NCI-H748 (cell line): Measurements from ENCODE around the gene CEP68.

Experiments
- DNase-seq: peaks from one replicate; lab custom pipeline; 2025; ENCODE audit not compliant: unreplicated experiment; lab: John Stamatoyannopoulos, UW

Gene CEP68

DNA sequence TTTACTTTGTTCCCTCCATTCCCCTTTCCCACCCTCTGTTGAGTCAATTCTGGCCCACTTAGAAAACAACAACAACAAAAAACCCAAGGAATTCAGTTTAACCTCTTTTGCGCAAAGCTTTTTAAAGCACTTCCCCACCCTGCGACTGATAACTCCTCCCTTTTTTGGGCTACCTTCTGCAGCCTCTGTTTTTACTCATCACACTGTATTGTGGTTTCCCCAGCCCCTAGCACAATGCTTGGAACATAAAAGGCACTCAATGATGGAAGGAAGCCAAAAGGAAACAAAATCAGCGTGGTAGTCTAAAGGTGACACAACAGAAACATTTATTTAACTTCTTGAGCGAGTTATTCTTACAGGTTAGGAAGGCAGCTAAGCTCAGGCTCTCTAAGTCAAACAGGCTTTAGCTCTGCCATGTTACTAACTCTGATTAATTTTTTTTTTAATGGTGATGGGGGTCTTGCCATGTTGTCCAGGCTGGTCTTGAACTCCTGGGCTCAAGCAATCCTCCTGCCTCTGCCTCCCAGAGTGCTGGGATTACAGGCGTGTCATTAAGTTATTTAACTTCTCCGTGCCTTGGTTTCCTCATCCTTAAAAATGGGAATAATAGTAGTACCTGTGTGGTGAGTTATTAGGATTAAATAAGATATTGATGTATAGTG, 1.3 kb downstream of the CEP68 start:
- DNase-seq = peak; percentile 38

DNA sequence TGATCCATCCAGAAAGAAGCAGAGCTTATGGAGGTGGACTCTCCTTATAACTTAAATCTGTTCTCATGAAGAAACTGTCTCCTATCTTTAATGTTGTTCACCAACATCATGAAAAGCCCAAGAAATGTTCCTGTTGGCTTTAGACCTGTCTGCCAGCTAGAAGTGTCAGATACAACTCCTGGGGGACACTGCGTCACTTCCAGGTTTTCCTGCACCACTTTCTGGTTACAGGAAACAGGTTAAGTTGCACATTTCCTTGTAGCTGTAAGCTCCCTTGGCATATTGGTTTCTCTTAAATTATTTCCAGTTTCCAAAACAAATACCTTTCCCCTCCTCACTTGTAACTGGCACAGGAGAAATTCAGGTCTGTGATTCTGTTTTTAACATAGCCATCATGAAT, 2.9 kb downstream of the CEP68 start:
- DNase-seq = no peak

DNA sequence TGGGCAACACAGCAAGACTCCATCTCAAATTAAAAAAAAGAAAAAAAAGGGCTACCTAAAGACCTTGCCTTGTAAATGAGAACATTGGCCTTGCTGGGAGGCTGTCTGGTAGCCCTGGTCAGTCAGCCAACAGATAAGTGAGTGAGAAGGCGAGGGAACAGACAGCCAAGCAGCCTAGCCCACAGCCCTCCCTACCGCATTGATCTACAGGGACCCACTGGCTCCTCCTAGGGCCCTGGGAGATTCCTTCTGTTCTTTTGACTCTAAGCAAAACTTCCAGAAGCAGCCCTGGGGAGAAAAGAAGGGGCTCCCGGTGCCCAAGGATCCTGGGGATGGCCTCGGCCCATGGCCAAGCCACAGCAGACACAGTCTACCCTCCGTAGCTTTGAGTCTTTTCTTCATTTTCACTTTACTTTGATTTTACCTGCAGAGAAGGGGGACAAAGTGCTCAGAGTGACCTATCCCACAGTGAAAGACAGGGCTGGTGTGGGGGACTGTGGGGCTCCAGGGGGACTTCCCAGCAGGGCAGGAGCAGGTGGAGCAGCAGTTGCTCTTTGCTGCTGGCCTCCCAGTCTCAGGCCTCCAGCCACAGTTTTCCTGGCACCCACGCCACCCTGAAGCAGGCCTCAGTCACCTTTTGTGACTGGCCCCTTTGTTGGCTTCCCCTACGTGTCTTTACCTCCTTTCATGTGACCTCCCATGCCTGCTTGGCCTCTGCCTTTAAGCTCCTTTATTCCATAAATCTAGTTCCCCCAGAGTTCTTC, 5.1 kb downstream of the CEP68 start:
- DNase-seq = no peak

DNA sequence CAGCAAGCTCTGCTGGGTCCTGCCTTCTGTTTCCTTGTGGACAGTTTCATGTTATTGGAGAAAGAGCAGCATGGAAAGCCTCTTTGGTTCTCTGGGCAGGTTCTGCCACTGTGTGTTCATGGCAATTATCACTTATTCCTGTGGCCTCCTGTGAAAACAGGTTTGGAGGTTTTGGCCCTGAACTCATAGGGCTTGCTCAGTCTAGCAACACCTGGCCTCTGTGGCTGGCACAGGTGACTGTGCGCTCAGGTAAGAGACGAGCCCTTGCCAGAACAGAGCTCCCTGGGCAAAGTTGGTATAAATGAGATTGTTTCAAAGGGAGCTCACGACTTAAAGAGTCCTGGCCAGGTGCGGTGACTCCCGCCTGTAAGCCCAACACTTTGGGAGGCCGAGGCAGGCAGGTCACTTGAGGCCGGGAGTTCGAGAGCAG, 5.7 kb downstream of the CEP68 start:
- no peak for DNase-seq

DNA sequence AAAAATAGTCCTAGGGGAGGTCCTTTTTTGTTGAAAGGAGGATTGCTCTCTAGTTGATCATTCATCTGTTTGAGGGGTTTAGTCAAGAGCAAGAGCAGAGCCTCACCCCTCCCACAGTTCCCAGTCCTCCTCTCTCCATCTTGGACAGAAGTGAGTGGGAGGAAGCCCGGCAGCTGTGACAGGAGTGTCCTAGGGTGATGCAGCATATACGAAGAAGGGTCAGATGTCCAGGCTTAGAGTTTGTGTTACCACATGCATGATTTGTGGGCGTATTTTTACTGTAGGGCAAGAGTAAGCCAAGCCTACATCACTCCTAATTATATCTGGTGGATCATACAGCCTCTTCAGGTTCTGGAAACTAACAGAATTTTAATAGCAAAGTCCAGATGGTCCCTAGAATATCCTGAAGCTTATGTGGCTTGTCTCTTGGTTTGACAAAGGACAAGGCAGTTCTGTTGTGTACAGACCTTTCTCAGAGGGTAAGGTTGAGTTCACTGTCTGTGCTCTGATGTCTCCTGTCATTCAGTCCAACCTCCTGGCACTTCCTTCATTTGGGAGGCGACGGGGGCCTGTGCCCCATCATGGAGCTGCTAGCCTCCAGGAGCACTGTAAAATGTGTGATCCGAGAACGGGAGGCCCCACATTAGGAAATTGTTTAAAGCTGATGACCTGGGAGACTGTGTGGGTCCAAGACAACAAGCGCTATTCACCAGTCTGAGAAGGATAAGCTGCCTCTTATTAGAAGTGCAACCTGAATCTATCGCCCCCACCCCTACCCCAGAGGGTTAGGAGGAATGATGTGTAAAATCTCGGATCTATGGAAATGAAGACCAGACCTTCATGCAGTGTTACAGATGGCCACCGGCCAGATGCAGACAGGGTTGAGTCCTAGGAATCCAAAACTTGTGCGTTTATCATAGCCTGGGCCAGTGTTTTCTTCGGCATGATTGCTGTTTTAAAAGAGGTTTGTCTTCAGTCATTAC, 6.9 kb downstream of the CEP68 start:
- DNase-seq = no peak

DNA sequence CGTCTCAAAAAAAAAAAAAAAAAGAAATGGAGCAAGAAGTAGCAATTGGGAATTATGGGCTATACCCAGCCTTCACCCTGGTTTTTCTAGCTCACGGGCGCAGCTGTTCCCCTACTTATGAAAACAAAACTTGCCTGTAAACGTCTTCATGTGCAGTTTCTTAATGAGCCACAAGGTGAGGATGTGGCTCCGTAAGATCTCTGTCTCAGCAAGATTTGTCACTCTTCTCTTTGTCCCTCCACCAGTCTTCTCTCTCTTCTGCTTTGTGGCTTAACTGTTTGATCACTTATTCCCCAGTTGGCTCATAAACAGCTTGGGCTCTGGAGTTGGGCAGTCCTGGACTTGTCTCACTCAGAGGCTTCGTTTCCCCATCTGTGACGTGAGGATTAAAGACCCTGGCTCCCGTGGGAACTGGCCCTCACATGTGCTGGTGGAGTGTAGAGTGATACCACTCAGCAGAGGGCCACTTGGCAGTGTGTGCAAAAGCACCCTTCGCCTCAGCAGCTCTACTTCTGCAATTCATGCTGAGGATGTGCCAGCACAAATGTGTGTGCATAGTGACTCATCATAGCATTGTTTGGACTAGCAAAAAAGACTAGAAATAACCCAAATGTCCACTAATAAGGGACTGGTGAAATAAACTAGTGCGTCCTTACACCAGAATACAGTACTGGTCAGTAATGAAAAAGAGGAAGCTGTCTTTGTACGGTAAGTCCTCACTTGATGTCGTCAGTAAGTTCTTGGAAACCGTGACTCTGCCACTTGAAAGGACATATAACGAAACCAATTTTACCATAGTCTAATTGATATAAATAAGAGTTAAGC, 8.7 kb downstream of the CEP68 start:
- DNase-seq = peak; percentile 6

DNA sequence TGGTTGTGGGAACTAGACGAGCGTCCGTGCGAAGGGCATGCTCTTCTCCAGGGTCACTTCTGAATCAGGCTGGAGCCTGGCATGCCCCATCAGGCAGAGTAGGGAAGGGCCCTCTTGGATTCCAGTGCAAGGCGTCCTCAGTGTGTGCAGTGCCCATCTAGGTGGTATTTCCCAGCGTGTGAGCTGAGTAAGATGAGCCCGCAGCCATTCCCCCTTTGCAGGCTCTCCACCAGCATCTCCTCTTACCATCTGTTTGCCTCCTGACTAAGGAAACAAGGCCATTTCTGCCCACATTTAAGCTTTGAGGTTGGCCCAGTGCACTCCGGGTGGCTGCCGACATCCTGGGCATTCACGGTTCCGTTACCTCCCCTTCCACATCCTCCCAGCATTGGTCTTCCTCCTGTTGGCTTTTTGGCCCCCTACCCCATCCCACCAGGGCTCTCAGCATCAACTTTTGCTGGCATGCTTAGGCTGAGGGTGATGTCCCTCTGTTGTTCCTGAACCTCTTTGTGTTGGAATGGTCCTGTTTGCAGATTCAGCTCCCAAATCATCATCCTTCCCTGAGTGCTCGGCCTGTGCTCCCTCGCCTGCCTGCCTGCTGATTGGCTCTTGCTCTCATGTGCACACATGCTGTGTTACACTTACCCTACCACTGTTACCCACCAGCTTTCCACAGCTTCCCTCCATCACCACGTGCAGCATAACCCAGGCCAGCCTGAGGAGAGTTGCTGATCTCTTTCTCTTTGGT, 11.8 kb downstream of the CEP68 start:
- no peak for DNase-seq

DNA sequence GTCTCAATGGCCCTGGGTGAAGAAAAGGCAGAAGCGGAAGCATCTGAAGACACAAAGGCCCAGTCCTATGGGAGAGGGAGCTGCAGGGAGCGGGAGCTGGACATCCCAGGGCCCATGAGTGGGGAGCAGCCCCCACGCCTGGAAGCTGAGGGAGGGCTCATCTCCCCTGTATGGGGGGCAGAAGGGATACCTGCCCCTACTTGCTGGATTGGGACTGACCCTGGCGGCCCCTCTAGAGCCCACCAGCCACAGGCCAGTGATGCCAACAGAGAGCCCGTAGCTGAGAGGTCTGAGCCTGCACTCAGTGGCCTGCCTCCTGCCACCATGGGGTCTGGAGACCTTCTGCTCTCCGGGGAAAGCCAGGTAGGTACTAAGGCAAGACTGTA, 13.2 kb downstream of the CEP68 start:
- no peak for DNase-seq

DNA sequence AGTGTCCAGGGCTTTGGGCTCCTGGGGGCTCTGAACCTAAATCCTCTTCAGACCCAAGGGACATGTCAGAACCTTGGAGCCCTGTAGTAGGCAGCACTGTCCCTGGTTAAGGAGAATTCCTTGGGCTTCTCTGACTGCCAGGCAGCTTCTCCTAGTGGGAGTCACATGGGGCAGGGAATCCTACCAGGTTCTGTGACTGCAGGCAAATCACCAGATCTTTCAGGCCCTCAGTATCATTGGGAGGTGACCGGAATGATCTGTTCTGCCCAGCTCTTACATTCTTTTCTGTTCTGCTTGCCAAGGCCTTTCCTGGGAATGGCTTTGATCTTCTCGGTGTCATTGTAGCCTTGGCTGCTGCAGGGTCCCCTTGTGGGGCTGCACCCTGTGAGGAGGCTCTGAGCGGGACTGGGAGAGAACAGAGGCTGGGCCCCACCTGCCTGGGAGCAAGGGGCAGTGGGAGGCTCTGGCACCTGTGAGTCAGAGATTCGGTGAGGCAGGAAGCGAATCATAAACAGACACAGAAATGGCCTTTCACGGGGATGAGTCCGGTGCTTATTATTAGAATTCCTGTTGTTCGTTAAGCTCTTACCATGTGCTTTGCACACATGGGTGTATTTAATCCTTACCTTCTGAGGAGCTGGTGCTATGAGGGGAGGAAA, 14.1 kb downstream of the CEP68 start:
- no peak for DNase-seq

DNA sequence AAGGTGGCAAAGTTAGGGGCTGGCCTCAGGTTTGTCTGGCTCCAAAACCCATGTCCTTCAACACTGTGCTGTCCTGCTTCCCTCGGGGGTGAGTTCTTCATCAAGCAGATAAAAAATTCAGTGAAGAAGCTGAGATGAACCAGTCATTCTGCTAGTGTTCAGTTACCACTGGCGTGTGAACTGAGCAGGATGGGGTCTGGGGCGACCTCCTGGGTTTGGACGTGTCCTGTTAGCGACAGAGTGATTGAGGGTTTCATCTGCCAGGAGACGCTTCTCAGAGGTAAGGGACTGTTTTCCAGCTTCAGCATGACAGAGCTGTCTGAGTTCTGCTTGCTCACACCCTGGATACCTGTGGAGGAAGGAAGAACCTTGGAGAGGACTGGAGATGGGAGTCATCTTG, 14.6 kb downstream of the CEP68 start:
- no peak for DNase-seq

DNA sequence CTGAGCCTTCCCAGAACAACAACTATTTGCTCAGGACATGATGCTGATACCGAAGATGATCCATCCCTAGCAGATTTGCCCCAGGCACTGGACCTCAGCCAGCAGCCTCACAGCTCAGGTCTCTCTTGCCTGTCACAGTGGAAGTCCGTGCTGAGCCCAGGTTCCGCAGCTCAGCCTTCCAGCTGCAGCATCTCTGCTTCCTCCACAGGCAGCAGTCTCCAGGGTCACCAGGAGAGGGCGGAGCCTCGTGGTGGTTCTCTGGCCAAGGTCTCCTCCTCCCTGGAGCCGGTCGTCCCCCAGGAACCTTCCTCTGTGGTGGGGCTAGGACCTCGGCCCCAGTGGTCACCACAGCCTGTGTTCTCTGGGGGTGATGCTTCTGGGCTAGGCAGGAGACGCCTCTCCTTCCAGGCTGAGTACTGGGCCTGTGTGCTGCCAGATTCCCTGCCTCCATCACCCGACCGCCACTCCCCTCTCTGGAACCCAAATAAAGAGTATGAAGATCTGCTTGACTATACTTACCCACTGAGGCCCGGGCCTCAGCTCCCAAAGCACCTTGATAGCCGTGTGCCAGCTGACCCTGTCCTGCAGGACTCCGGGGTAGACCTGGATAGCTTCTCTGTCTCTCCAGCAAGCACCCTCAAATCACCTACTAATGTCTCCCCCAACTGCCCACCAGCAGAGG, 15.4 kb downstream of the CEP68 start:
- no peak for DNase-seq

DNA sequence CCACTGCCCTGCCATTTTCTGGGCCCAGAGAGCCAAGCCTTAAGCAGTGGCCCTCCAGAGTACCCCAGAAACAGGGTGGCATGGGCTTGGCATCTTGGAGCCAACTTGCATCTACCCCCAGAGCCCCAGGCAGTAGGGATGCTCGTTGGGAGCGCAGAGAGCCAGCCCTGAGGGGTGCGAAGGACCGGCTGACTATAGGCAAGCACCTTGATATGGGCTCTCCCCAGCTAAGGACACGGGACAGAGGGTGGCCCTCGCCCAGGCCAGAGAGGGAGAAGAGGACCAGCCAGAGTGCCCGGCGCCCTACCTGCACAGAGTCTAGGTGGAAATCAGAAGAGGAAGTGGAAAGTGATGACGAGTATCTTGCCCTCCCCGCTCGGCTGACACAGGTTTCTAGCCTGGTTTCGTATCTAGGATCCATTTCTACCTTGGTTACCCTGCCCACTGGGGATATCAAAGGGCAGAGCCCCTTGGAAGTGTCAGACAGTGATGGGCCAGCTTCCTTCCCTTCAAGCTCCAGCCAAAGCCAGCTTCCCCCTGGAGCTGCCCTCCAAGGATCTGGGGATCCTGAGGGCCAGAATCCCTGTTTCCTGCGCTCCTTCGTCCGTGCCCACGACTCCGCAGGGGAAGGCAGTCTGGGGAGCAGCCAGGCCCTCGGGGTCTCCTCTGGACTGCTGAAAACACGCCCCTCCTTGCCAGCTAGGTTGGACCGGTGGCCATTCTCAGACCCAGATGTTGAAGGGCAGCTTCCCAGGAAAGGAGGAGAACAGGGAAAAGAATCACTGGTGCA, 16.2 kb downstream of the CEP68 start:
- no peak for DNase-seq

DNA sequence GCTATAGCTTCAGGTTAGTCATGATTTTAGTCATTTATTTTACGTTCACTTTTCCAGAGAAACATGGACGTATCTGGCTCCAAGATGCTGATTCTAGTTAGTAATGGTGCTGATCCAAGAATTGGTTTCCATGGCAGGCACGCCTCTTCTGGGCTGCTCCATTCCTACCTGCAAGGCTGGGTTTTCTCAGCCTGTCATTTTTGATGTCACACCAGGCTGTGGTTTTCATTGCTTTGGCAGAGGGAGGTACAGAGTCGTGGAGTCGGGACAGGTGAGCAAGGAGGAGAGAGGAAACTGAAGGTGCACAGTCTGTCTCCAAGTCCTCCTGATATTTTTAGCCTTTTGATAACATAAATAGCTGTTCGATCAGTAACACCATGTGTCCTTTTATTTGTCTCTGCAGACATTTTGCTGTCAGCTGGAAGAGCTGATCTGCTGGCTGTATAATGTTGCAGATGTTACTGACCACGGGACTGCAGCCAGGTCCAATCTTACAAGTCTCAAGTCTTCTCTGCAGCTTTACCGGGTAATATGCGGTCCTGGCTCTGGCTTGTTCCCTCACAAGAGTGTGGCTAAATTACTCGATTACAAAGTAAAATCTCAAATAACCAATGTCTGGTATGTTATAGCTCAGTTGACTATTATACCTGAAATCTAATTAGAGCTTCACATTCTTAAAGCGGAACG, 17.8 kb downstream of the CEP68 start:
- no peak for DNase-seq

DNA sequence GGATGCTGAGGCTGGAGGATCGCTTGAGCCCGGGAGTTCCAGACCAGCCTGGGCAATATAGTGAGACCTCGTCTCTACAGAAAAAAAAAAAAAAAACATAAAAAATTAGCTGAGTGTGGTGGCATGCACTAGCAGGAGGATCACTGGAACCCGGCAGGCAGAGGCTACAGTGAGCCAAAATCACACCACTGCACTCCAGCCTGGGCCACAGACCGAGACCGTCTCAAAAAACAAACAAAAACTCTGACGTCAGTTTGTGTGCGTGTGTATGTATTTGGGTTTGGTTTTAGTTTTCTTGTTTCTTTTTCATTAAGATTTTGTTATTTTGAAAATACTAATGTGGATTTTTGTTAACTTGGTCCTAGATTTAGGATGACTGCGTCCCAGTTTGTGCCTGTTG, 19.0 kb downstream of the CEP68 start:
- DNase-seq = no peak

DNA sequence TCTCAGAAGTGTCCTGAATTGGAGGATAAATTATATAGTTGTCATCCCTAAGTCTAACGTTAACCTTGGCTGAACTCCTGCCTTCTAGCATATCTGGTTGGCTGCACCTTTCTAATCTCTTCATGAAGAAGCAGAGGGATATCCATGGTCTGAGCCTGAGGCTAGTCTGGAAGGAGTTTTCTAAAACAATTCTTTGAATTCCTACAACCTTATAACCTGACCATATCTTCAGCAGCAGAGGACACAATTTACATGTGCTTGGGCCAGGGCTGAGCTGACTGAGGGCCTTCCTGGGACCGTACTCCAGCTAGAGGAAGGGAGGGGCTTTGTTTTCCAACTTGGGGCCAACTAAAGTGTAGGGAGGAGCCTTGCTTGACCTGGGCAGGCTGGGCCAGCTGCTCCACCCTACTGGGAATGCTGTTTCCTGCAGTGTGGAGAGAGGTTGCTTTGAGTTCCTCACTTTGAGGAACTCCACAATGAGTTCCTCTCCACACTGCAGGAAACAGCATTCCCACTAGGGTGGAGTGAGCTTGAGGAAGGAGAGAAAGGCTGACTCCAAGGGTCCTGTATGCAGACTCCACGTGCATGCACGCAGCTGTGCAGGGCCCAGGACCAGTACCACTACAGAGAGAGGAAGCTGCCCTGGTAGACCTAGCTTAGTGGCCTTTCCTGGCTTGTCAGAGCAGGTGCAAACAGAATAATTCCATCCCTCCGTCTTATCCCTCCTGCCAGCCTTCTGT, 19.6 kb downstream of the CEP68 start:
- no peak for DNase-seq

DNA sequence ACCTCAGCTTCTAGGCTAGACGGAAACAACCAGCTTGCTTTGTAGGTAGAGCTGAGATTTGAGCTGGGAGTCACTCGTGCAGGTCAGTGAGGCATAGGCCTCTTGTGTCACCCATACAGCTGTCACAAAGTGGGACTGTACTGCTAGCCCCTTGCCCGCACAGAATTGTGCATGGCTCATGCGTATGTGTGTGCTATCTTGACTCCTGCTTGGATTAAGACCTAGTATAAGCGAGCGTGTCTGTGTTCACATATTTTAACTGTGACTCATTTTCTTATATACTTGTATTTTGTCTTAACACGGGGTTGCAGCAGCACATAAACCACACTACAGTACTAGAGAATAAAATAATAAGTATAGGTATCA, 20.1 kb downstream of the CEP68 start:
- DNase-seq = no peak

DNA sequence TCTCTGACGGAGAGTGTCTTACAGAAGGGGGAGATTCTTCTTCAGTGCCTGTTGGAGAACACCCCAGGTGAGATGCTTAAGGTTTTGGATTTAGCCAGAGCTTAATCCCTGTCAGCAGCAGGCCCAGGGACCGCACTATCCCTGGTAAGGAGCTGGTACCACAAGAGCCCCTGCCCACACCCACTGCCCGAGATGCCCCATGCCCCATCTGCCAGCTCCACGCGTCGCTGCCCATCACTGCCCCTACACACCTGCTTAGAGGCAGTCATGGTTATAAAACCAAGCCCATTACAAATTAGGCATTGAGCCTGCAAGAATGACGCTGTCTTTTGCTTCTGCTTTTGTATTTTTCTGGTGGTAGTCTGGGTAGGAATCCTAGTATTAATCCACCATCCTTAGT, 21.7 kb downstream of the CEP68 start:
- no peak for DNase-seq
